Right atrium auricular region (tissue), 2 donors: Measurements from ENCODE around the gene CDCA7. TPM values are rescaled to one million over a fixed set of nuclear protein-coding genes. Genes with fewer than 3 reads are reported as not detected.
"Not testable (repeated sequence)": the region's sequence is repeated elsewhere in the genome, so short reads cannot be mapped to it uniquely, and the experiment has no call there.

Experiments used
- DNase-seq: peaks from one replicate; pipeline ENCODE4 v3.0.0-alpha.2; 2019; ENCODE audit warnings: low spot score
- H3K27ac ChIP-seq, 2 donors: fragments of 200-600 bp; sonication (generic); 1 replicate in 1 of 2; 2 replicates in 1 of 2; pipeline ENCODE4 v1.5.1; 2016 to 2019
- H3K27me3 ChIP-seq, 2 donors: fragments of 200-600 bp; sonication (generic); one replicate each; pipeline versions ENCODE4 v1.5.1 to v1.6.0; 2017 to 2019
- H3K36me3 ChIP-seq: fragments of 200-600 bp; sonication (generic); one replicate; pipeline ENCODE4 v1.5.1; 2016
- H3K4me1 ChIP-seq, 2 donors: fragments of 200-600 bp; sonication (generic); one replicate each; pipeline versions ENCODE4 v1.5.1 to v1.6.0; 2017 to 2019
- H3K4me3 ChIP-seq, 2 donors: fragments of 200-600 bp; sonication (generic); 1 replicate in 1 of 2; 2 replicates in 1 of 2; pipeline ENCODE4 v1.5.1; 2017 to 2019; ENCODE audit warnings: mild to moderate bottlenecking in 1 of 2, moderate library complexity in 1 of 2
- H3K9me3 ChIP-seq, 2 donors: fragments of 200-600 bp; sonication (generic); one replicate each; pipeline ENCODE4 v1.5.1; 2019
- total RNA-seq, 2 donors: library from RNA; depleted of rRNA; stranded (reverse); fragments of >200 nt; gene quantifications; one replicate each; pipeline ENCODE4 v1.1.0, GENCODE V29; 2016
- TF ChIP-seq, protein P1 (sequence below), 2 donors: fragments of 200-600 bp; sonication (generic); IDR thresholded peaks; one replicate each; pipeline ENCODE4 v1.5.1; 2019; ENCODE audit warnings: antibody characterized with exemption in 2 of 2

CDCA7 gene
- total RNA-seq, 2 donors from 2014 or later = 0.48 TPM; not detected in 1

- DNase-seq = no peak
- H3K36me3 ChIP-seq = no peaks in the 10 kb centered on the region
- H3K4me1 ChIP-seq = peaks cover 0 to 15% of the 10 kb centered on the region in 2 donors
- H3K27me3 ChIP-seq = no peaks in the 10 kb centered on the region
- TF ChIP-seq, protein P1, sequence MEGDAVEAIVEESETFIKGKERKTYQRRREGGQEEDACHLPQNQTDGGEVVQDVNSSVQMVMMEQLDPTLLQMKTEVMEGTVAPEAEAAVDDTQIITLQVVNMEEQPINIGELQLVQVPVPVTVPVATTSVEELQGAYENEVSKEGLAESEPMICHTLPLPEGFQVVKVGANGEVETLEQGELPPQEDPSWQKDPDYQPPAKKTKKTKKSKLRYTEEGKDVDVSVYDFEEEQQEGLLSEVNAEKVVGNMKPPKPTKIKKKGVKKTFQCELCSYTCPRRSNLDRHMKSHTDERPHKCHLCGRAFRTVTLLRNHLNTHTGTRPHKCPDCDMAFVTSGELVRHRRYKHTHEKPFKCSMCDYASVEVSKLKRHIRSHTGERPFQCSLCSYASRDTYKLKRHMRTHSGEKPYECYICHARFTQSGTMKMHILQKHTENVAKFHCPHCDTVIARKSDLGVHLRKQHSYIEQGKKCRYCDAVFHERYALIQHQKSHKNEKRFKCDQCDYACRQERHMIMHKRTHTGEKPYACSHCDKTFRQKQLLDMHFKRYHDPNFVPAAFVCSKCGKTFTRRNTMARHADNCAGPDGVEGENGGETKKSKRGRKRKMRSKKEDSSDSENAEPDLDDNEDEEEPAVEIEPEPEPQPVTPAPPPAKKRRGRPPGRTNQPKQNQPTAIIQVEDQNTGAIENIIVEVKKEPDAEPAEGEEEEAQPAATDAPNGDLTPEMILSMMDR (IDR thresholded peaks at IDR 0.05) = no peak
- H3K9me3 ChIP-seq = no peaks in the 10 kb centered on the region
- no peak overlapping the region for H3K4me3 ChIP-seq
- no peak overlapping the region for H3K27ac ChIP-seq
Measured at GRCh38 chr2:173359231-173359630, 4.6 kb downstream of the CDCA7 start.

DNA sequence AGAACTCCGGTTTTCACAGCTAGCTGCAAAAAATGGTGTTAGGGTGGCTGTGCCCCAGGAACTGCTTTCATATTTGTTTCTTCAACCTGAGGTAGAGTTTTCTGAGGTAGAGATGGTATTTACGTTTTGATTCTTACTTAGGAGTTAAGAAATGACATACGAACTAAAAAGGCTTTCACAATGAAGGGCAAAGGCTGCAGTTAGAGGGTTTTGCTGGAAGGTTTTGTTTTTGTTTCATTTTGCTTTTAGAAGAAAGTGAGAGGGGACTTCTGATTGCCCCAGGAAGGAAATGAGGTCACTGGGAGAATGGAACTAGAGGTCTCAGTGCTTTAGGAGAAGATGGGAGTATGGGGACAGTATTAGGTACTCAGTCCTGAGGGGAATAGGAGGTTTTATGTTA is 15.5 kb downstream of the CDCA7 start:
- Histone ChIP-seq H3K9me3 (no peaks in the 10 kb centered on the region), H3K4me3 (no peak overlapping the region), H3K4me1 (no peaks in the 10 kb centered on the region), H3K36me3 (no peaks in the 10 kb centered on the region), H3K27me3 (no peaks in the 10 kb centered on the region), H3K27ac (no peak overlapping the region)
- DNase-seq = no peak
- TF ChIP-seq, protein P1 (IDR thresholded peaks at IDR 0.05) = no peak

DNA sequence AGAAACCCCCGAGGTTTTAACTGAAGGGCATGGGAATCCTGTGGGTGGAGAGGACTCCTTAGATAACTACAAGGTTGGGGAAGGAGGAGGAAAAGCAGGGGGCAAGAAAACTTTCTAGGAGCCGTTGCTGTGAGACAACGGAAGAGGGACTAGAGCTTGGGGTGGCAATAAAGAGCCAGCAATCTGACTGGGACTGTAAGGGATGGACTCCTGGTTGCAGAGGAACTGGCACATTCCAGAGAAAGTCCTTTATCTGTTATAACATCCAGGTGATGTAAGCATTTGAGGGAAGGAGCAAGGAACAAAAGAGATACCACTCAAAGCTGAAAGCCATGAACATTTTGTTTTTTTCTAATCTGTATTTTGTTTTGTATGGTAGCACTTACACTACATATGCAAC is 16.4 kb downstream of the CDCA7 start:
- H3K27me3 ChIP-seq = no peaks in the 10 kb centered on the region
- no peaks in the 10 kb centered on the region for H3K9me3 ChIP-seq
- no peak overlapping the region for H3K4me3 ChIP-seq
- TF ChIP-seq, protein P1 (IDR thresholded peaks at IDR 0.05) = no peak
- no peak for DNase-seq
- H3K4me1 ChIP-seq = no peaks in the 10 kb centered on the region
- H3K36me3 ChIP-seq = no peaks in the 10 kb centered on the region
- H3K27ac ChIP-seq = no peak overlapping the region

GRCh38 chr2:173373290-173373689 is 18.6 kb downstream of the CDCA7 start:
- Histone ChIP-seq H3K4me1 (no peaks in the 10 kb centered on the region), H3K27ac (no peak overlapping the region), H3K27me3 (no peaks in the 10 kb centered on the region), H3K9me3 (no peaks in the 10 kb centered on the region), H3K36me3 (no peaks in the 10 kb centered on the region), H3K4me3 (no peak overlapping the region)
- TF ChIP-seq, protein P1 (IDR thresholded peaks at IDR 0.05) = no peak
- no peak for DNase-seq

DNA sequence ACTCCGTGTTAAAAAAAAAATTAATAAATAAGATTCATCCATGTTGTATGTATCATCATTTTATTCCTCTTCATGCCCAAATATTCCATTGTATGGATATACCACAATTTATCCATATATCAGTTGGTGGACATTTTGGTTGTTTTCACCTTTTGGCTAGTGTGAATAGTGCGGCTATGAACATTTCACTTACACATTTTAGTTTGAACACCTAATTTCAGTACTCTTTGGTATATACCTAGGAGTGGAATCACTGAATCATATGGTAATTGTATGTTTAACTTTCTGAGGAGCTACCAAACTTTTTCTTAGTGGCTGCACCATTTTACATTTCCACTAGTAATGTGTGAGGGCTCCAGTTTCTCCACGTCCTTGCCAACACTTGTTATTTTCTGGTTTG is 20.0 kb downstream of the CDCA7 start:
- DNase-seq = no peak
- no peak overlapping the region for H3K4me3 ChIP-seq
- no peak overlapping the region for H3K27ac ChIP-seq
- TF ChIP-seq, protein P1 (IDR thresholded peaks at IDR 0.05) = no peak
- H3K4me1 ChIP-seq = no peaks in the 10 kb centered on the region
- H3K9me3 ChIP-seq = no peaks in the 10 kb centered on the region
- no peaks in the 10 kb centered on the region for H3K27me3 ChIP-seq
- no peaks in the 10 kb centered on the region for H3K36me3 ChIP-seq

- H3K36me3 ChIP-seq, H3K4me3 ChIP-seq, DNase-seq, H3K27me3 ChIP-seq, H3K4me1 ChIP-seq, H3K9me3 ChIP-seq, H3K27ac ChIP-seq: not testable (repeated sequence)
Measured at GRCh38 chr2:173385534-173385933, 30.9 kb downstream of the CDCA7 start.
